Measurements from ENCODE around the gene FAM177A1. TPM values are rescaled to one million over a fixed set of nuclear protein-coding genes. Genes with fewer than 3 reads are reported as not detected.

Gene FAM177A1
- total and polyA plus RNA-seq, 2 of the 13 experiments (the other 11 are each of a cell fraction or from before 2014, with no cell fraction given), result 72.9 to 119 TPM

- TF ChIP-seq PBX3 (CRISPR knock-in tag; IDR thresholded peaks at IDR 0.05; ENCODE audit: borderline replicate concordance) (no peak), ATRX (CRISPR knock-in tag; IDR thresholded peaks at IDR 0.05; ENCODE audit: borderline replicate concordance) (no peak), TFDP2 (CRISPR knock-in tag; IDR thresholded peaks at IDR 0.05) (peak; percentile 19), GPN1 (CRISPR knock-in tag; IDR thresholded peaks at IDR 0.05; ENCODE audit: borderline replicate concordance) (no peak), IRF1 (CRISPR knock-in tag; IDR thresholded peaks at IDR 0.05; ENCODE audit: low read depth) (no peak), ZNF414 (CRISPR knock-in tag; IDR thresholded peaks at IDR 0.05) (peak; percentile 70; the same call in 1 of the 2 replicates), HNF4G (IDR thresholded peaks at IDR 0.05; ENCODE audit: borderline replicate concordance, low read depth, low read length) (peak; percentile 77; the same call in 1 of the 2 replicates), HNF4G (CRISPR knock-in tag; IDR thresholded peaks at IDR 0.05; ENCODE audit: borderline replicate concordance, low read depth) (no peak), ELF4 (CRISPR knock-in tag; IDR thresholded peaks at IDR 0.05; ENCODE audit: borderline replicate concordance) (no peak), FOXO1 (CRISPR knock-in tag; IDR thresholded peaks at IDR 0.05) (no peak), KDM3A (CRISPR knock-in tag; IDR thresholded peaks at IDR 0.05; ENCODE audit: low read depth) (no peak), RAD21 (CRISPR knock-in tag; IDR thresholded peaks at IDR 0.05) (0 out of 2 replicates have a peak, but pooled peaks have one; percentile 18), SKIL (CRISPR knock-in tag; IDR thresholded peaks at IDR 0.05; ENCODE audit: borderline replicate concordance) (no peak), CBFB (CRISPR knock-in tag; IDR thresholded peaks at IDR 0.05) (peak; percentile 19; the same call in 1 of the 2 replicates), SNAPC5 (CRISPR knock-in tag; IDR thresholded peaks at IDR 0.05; ENCODE audit: borderline replicate concordance) (no peak), ZNF777 (CRISPR knock-in tag; IDR thresholded peaks at IDR 0.05) (no peak), PHB2 (IDR thresholded peaks at IDR 0.05; ENCODE audit: partially characterized antibody) (no peak), GFI1 (CRISPR knock-in tag; IDR thresholded peaks at IDR 0.05; ENCODE audit: borderline replicate concordance) (no peak), CC2D1A (CRISPR knock-in tag; IDR thresholded peaks at IDR 0.05) (no peak), SNRNP70 (IDR thresholded peaks at IDR 0.05; ENCODE audit: low read depth, low read length) (no peak), ATF2 (CRISPR knock-in tag; IDR thresholded peaks at IDR 0.05) (0 out of 2 replicates have a peak, but pooled peaks have one; percentile 60), SNAI1 (CRISPR knock-in tag; IDR thresholded peaks at IDR 0.05; ENCODE audit: borderline replicate concordance) (no peak), ZSCAN22 (CRISPR knock-in tag; IDR thresholded peaks at IDR 0.05) (no peak), ZNF782 (CRISPR knock-in tag; IDR thresholded peaks at IDR 0.05; ENCODE audit: borderline replicate concordance) (no peak)
These were observed 32.0 kb downstream of the FAM177A1 start (continued) for GRCh38 chr14:35078082-35078481.
